ENCODE data around the gene EPB41L5. TPM values are rescaled to one million over a fixed set of nuclear protein-coding genes. Genes with fewer than 3 reads are reported as not detected.
A peak's percentile ranks its signal among the peaks of the same experiment; 100 is the strongest.

Gene EPB41L5
- total and polyA plus RNA-seq, 9 donors, result 9.3 to 39.5 (median 27.1) TPM

DNA sequence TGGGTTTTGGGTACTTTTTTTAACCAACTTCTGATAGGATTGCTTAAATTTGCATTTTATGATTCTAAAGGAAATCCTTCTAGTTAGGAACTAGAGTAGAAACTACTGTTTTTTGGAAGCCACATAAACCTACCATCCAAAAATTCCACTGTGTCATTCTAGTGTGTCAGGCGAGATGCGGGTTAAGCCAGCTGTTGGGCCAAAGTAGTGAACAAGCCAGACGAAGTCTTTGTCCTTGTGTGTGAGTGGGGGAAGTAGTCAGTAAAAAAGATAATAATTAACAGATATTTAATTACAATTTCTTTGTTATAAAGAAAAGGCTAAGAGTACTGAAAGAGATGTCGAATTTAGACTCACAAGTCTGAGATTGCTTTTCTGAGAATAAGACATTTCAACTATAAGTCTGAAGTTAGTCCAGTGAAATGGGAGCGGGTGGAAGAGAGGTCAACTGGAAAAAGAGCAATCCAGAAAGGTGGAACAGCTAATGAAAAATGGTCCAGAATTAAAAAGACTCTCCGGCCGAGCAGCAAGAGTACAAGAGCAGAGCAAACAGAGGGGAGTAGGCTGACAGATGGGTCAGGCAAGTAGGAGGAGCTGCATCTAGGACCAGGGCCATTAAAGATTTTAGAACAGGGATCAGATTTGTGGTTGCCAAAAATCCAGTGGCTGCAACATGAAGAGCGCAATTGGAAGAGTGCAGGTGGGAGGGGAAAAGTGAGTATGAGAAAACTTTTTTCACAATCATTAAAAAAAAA lies 1.5 kb downstream of the EPB41L5 start:
- Histone ChIP-seq H3K4me1 (ENCODE audit: insufficient read depth) (peaks cover 2% of the 10 kb centered on the region), H3K36me3 (no peaks in the 10 kb centered on the region), H3K9me3 (no peaks in the 10 kb centered on the region), H3K27ac (no peak overlapping the region), H3K4me3 (peak overlapping the region; percentile 81), H3K27me3 (no peaks in the 10 kb centered on the region)
- TF ChIP-seq EP300 (IDR thresholded peaks at IDR 0.05) (no peak), CTCF (IDR thresholded peaks at IDR 0.05) (no peak), POLR2A (IDR thresholded peaks at IDR 0.05) (no peak)
- no peak for DNase-seq
- 62 to 70% (median 68%) methylated on average over 8 of the region's 8 CpGs for WGBS, 3 donors
- intact Hi-C loops (cut with DNase I), result loop anchor here in 1 of 4 donors (10.0 kb wide), 1 partner anchor 650 kb away; the partner anchor contains the start of genes C2orf76 and DBI

- DNase-seq, result no peak
- intact Hi-C loops (cut with DNase I), result loop anchor here in 1 of 4 donors (10.0 kb wide), 1 partner anchor 652 kb away; the partner anchor contains the start of genes C2orf76 and DBI
- no peak for TF ChIP-seq POLR2A (IDR thresholded peaks at IDR 0.05)
- TF ChIP-seq EP300 (IDR thresholded peaks at IDR 0.05), result no peak
- no peak for TF ChIP-seq CTCF (IDR thresholded peaks at IDR 0.05)
- Histone ChIP-seq H3K36me3 (no peaks in the 10 kb centered on the region), H3K27ac (no peak overlapping the region), H3K4me3 (no peak overlapping the region), H3K9me3 (no peaks in the 10 kb centered on the region), H3K27me3 (no peaks in the 10 kb centered on the region), H3K4me1 (ENCODE audit: insufficient read depth) (peaks cover 2% of the 10 kb centered on the region)
- 85 to 90% (median 90%) methylated on average over 3 of the region's 3 CpGs for WGBS, 3 donors
Measured at GRCh38 chr2:120016800-120017199, 3.9 kb downstream of the EPB41L5 start.

DNA sequence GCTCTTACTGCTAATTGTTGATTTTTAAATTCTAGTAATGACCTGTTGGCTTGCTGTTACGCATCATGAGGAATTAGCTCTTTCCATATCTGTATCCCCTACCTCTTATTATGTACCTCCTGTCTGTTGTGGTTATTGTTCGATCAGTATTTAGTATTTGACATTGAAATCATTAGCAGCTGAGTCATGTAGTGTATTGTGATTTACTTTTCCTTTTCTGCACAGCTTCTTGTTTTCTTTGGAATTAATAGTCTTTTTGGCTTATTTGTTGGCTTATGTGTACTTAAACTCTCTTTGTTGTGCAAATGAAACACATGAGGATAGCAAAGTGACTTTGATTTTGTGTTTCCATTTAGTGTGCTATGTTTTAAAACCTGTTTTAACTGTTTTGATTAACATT lies 4.3 kb downstream of the EPB41L5 start:
- DNase-seq, result no peak
- Histone ChIP-seq H3K4me3 (no peak overlapping the region), H3K27me3 (no peaks in the 10 kb centered on the region), H3K36me3 (no peaks in the 10 kb centered on the region), H3K27ac (no peak overlapping the region), H3K4me1 (ENCODE audit: insufficient read depth) (peaks cover 2% of the 10 kb centered on the region), H3K9me3 (no peaks in the 10 kb centered on the region)
- 64 to 76% (median 75%) methylated on average over 2 of the region's 2 CpGs for WGBS, 3 donors
- intact Hi-C loops (cut with DNase I), result loop anchor here in 1 of 4 donors (10.0 kb wide), 1 partner anchor 652 kb away; the partner anchor contains the start of genes C2orf76 and DBI
- TF ChIP-seq CTCF (IDR thresholded peaks at IDR 0.05) (no peak), POLR2A (IDR thresholded peaks at IDR 0.05) (no peak), EP300 (IDR thresholded peaks at IDR 0.05) (no peak)

DNA sequence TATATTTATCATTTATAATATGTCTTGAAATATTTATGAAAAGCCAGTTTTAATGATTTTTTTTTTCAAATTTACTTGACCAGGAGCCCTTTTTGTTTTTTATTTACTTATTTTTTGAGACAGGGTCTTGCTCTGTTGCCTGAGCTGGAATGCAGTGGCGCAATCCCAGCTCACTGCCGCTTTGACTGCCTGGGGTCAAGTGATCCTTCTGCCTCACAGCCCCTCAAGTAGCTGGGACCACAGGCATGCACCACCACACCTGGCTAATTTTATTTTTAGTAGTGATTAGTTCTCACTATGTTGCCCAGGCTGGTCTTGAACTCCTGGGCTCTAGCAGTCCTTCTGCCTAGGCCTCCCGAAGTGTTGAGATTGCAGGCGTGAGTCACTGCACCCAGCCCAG lies 5.7 kb downstream of the EPB41L5 start:
- Histone ChIP-seq H3K4me3 (no peak overlapping the region), H3K9me3 (no peaks in the 10 kb centered on the region), H3K4me1 (ENCODE audit: insufficient read depth) (peaks cover 2% of the 10 kb centered on the region), H3K27ac (no peak overlapping the region), H3K27me3 (no peaks in the 10 kb centered on the region), H3K36me3 (no peaks in the 10 kb centered on the region)
- TF ChIP-seq CTCF (IDR thresholded peaks at IDR 0.05) (no peak), EP300 (IDR thresholded peaks at IDR 0.05) (no peak), POLR2A (IDR thresholded peaks at IDR 0.05) (no peak)
- no peak for DNase-seq
- intact Hi-C loops (cut with DNase I), result loop anchor here in 1 of 4 donors (10.0 kb wide), 1 partner anchor 654 kb away; the partner anchor contains the start of genes C2orf76 and DBI
- 92 to 94% (median 92%) methylated on average over 4 of the region's 4 CpGs for WGBS, 3 donors

Measured in ovary (tissue), 9 donors.